Stimulated activated CD8-positive, alpha-beta memory T cell treated with anti-CD3 and anti-CD28 coated beads, Interleukin-7, amount 100 ng/mL, for 48 hours (primary cell): ENCODE results near the gene ZNF599.
"Not testable (repeated sequence)": the region's sequence is repeated elsewhere in the genome, so short reads cannot be mapped to it uniquely, and the experiment has no call there.

Experiments
- DNase-seq, 2 donors: peaks; one replicate each; pipeline ENCODE4 v3.0.0-alpha.2; 2020; ENCODE audit warnings: low read depth in 1 of 2; ENCODE audit errors: extremely low read depth in 1 of 2

The ZNF599 gene

DNA sequence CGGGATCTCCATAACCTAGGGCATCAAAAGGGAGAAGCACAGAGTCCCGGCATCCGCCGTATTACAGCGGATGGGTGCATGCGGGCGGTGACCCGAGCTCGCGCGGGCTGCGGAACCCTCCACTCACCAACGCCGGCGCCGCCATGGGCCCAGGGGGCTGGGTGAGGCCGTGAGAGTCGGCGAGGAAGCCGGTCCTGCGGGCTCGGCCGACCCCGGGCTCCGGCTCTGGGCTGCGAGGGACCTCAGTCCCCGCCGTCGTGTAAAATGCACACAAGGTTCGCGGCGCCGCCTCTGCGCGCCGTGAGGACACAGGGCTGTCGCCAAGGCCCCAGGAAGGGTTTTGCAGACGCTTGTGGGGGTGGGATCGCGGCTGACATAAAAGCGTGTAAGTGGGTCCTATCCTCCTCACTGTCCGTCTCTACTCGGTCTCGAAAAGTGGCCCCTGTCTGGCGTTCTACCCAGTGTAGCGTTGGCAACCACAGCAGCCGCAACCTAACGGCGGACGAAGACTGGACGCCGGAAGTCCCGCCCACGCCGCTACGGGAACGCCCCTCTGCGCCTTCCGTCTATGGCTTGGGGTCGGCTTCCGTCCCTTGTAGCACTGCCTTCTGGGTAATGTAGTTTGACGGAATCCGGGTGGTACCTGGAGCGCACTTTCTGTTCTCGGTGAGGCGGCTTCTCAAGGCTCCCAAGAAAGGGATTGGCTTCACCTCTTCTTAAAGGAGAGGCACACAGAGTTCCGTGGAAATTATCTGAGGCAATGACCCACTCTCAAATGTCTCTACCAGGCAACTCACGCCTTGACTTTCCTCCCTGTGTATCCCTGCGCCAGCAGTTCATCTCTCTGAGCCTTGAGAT, at the start of gene ZNF599:
Gene ZNF599 (minus strand): TSS at position 519 of the 858 bp plus-strand sequence. CDS start 374 bp downstream, at position 145.
- DNase-seq, result peak; percentile 78 to 82

- DNase-seq, result no peak
These were observed 45.3 kb upstream of the ZNF599 start for GRCh38 chr19:34818270-34818669.

DNA sequence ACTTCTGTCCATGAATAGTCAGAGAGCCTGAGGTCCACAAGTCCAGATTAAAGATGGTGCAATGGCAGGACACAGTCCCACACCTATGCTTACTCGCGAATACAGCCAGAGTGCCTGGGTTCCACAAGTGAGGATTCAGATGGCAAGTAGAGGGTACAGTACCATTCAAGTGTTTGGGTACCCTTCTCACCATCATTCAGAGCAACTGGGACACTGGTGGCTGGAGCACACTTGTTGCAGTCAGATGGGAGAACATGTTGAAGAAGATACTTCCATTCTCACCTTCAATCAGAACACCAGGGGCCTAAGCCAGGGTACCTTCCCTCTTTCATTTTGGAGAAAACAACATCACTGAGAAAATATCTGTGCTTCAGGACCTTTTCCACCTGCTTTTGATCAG, 43.7 kb upstream of the ZNF599 start:
- no peak for DNase-seq

DNA sequence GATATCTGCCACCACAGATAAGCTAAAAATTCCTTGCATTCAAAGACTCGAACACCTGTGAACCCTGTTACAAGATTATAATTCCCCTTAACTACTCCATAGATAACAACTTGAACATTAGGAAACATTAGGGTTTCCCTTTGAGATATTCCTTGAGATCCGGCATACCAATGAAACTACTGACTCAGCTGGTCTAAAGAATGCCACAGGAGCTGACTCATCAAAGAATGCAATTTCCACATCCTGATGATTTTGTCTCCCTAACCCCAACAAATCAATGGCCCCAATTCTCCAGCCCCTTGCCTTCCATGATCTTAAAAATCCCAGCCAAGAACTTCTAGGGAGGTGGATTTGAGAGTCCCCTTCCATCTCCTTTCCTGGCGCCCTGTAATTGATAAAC, 35.6 kb upstream of the ZNF599 start:
- DNase-seq, result no peak

GRCh38 chr19:34806976-34807860, 34.2 kb upstream of the ZNF599 start:
- DNase-seq, result no peak

DNA sequence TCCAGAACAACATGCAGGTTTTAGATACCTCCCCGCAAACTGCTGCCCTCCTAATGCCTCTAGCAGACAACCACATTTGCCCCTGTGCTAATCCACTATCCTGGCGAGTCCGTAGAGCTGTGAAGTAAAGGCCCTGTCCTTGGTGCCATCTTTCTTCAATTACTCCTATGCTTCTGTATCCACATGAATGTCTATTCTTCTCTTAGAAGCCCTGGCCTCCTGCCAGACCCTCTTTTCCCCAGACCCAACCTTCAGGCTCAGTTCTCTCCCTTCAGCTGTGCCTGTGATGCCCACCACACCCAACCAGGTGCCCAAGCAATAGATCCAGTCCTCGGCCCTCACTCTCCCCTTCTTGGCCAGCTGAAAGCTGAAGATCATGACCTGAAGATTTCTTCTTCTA, 31.1 kb upstream of the ZNF599 start:
- no peak for DNase-seq

- DNase-seq, result not testable (repeated sequence)
These were observed 23.9 kb upstream of the ZNF599 start for GRCh38 chr19:34796953-34797352.

DNA sequence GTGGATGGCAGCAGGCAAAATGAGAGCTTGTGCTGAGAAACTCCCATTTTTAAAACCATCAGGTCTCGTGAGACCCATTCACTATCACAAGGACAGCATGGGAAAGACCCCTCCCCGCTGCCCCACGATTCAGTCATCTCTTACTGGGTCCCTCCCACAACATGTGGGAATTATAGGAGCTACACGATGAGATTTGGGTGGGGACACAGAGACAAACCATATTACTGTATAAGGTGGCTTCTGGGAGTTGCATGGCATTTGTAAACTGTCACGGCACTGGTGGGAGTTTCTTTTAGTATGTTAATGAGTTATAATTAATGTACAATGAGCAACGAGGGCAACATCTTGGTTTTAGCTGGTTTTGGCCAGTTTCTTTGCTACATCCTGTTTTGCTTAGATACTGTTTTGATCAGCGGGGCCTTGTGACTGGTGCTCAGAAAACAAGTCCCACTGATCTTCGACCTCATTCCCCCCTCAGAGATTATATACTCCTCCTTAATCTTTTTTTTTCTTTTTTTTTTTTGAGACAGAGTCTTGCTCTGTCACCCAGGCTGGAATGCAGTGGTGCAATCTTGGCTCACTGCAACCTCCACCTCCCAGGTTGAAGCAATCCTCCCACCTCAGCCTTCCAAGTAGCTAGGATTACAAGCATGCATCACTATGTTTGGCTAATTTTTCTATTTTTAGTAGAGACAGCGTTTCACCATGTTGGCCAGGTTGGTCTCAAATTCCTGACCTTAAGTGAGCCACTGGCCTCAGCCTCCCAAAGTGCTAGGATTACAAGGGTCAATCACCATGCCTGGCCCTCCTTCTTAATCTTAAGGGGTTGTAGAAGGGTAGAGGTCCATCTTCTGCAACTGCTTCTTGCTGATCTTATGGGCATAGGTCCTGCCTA, 21.3 kb upstream of the ZNF599 start:
- DNase-seq, result no peak

DNA sequence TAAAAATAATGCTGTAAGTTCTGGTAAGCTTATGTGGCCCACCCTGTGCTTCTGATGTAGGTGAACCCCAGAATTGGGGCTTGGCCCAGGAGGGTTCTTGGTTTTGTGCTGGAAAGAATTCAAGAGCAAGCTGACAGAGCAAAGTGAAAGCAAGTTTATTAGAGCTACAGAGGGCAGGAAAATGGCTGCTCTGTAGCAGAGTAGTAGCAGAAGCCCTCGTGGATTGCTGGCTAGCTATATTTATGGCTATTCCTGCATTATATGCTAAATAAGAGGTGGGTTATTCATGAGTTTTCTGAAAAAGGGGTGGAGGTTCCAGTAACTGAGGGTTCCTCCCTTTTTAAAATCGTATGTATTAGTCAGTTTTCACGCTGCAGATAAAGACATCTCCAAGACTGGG, 20.6 kb upstream of the ZNF599 start:
- no peak for DNase-seq

DNA sequence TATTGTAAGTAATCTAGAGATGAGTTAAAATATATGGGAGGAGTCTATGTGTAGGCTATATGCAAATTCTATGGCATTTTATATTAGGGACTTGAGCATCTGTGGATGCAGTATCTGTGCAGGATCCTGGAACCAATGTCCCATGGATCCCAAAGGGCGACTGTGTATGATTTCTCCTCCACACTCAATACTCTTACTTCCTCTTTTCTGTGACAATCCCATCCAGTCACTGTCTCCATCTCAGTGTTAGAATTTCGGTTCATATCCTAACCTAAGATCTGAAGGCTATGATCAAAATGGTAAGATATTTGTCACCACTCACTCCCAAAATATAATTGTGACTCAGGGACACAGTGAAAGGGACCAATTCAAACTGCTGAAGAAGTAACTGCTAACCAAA, 15.1 kb upstream of the ZNF599 start:
- no peak for DNase-seq

GRCh38 chr19:34787059-34787824, 14.2 kb upstream of the ZNF599 start:
- no peak for DNase-seq

GRCh38 chr19:34786236-34786635, 13.2 kb upstream of the ZNF599 start:
- no peak for DNase-seq

- DNase-seq, result no peak
These were observed 6.6 kb upstream of the ZNF599 start for GRCh38 chr19:34779652-34780051.

GRCh38 chr19:34778342-34778741, 5.3 kb upstream of the ZNF599 start:
- no peak for DNase-seq

DNA sequence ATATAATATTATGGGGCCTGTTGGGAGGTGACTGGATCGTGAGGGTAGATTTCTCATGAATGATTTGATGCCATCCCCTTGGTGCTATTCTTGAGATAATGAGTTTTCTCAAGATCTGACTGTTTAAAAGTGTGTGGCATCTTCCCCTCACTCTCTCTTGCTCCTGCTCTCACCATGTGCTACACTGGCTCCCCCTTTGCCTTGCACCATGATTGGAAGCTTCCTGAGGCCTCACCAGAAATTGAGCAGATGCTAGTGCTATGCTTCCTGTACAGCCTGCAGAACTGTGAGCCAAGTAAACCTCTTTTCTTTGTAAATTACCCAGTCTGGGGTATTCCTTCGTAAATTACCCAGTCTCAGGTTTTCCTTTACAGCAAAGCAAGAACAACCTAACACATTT, 1.8 kb upstream of the ZNF599 start:
- no peak for DNase-seq

GRCh38 chr19:34773555-34773864, 495 bp upstream of the ZNF599 start:
- no peak for DNase-seq

DNA sequence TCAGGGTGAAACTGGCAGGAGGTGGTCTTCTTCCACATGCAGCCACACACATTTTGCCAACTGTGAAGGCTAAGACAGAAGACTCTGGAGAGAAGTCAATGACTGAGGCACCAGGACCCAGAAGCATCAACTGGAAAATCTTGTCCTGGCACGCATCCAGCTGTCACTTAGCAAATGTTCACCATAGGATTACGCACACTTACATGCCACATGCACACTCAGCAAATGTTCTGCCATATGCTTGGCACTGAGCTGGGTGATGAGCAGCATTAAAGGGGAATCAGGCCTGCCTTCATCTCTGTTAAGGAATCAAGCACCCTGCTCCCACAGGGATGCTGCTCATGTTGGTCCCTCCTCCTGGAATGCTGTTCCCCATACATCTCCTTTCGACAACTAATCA, 5.1 kb downstream of the ZNF599 start:
- DNase-seq, result no peak

DNA sequence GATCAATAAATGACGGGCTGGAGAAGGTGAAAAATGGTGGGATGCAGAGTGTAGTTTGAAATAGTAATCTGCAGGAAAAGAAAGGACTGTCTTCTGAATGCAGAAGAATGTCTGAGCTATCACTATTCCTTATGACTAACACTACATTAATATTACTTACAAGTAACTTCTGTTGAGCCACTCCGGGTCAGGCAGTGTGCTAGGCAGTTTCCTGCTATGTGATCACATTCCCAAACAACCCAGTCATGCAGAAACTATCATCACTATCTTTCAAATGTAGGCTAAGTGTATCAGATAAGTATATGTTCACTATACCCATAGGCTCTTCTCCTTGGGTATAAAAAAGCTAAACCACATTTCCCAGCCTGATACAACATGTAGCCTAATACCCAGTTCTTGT, 6.6 kb downstream of the ZNF599 start:
- DNase-seq, result no peak

GRCh38 chr19:34759218-34759917, 13.6 kb downstream of the ZNF599 start:
- no peak for DNase-seq

- no peak for DNase-seq
These were observed 15.6 kb downstream of the ZNF599 start for GRCh38 chr19:34757441-34757840.
